HG02642 (cell line): ENCODE results near the gene DDX25.
A peak's percentile ranks its signal among the peaks of the same experiment; 100 is the strongest.
"Not testable (repeated sequence)": the region's sequence is repeated elsewhere in the genome, so short reads cannot be mapped to it uniquely, and the experiment has no call there.

Experiments
- ATAC-seq: cut with Tn5 transposase; IDR thresholded peaks from one replicate; pipeline ENCODE4 v1.9.1; 2021; ENCODE audit warnings: mild to moderate bottlenecking; ENCODE audit not compliant: unreplicated experiment, poor library complexity

Gene DDX25

GRCh38 chr11:125903711-125904659, at the start of gene DDX25:
TSS of gene DDX25 (plus strand) at chr11:125904508. CDS start at chr11:125904518, 10 bp downstream.
- ATAC-seq = no peak

- not testable (repeated sequence) for ATAC-seq
Measured at GRCh38 chr11:125857670-125858069, 46.6 kb upstream of the DDX25 start.

GRCh38 chr11:125862786-125863185, 41.5 kb upstream of the DDX25 start:
- ATAC-seq = not testable (repeated sequence)

- not testable (repeated sequence) for ATAC-seq
Measured at GRCh38 chr11:125865354-125865753, 39.0 kb upstream of the DDX25 start.

- ATAC-seq = no peak
Measured at GRCh38 chr11:125869521-125869920, 34.8 kb upstream of the DDX25 start.

- ATAC-seq = no peak
Measured at GRCh38 chr11:125871391-125872137, 32.7 kb upstream of the DDX25 start.

- no peak for ATAC-seq
Measured at GRCh38 chr11:125872138-125872491, 32.2 kb upstream of the DDX25 start.

- no peak for ATAC-seq
Measured at GRCh38 chr11:125873881-125874555, 30.3 kb upstream of the DDX25 start.

- peak; percentile 76 for ATAC-seq
Measured at GRCh38 chr11:125874556-125875124, 29.7 kb upstream of the DDX25 start.

GRCh38 chr11:125881291-125881690, 23.0 kb upstream of the DDX25 start:
- no peak for ATAC-seq

- no peak for ATAC-seq
Measured at GRCh38 chr11:125883375-125883774, 20.9 kb upstream of the DDX25 start.

GRCh38 chr11:125886997-125887372, 17.3 kb upstream of the DDX25 start:
- ATAC-seq = peak; percentile 22

- ATAC-seq = peak; percentile 92
Measured at GRCh38 chr11:125887373-125888324, 16.7 kb upstream of the DDX25 start, which contains the start of gene HYLS1. TSS of gene HYLS1 (plus strand) at chr11:125887668. CDS start at chr11:125899369, 11,701 bp downstream.

- ATAC-seq = no peak
Measured at GRCh38 chr11:125890447-125891100, 13.7 kb upstream of the DDX25 start.

- no peak for ATAC-seq
Measured at GRCh38 chr11:125892071-125892470, 12.2 kb upstream of the DDX25 start.

GRCh38 chr11:125892994-125893393, 11.3 kb upstream of the DDX25 start:
- no peak for ATAC-seq

- no peak for ATAC-seq
Measured at GRCh38 chr11:125901872-125902271, 2.4 kb upstream of the DDX25 start.

GRCh38 chr11:125902277-125902926, 1.9 kb upstream of the DDX25 start:
- no peak for ATAC-seq
